Heart left ventricle (tissue), 13 donors: Measurements from ENCODE around the gene TPK1.

Source experiments
- CTCF ChIP-seq, 12 donors: fragments of 200-600 bp; sonication (generic) in 4 of 12; IDR thresholded peaks; one replicate each; pipeline versions ENCODE4 v1.5.0 to v1.8.0; 2018 to 2022; ENCODE audit warnings: antibody characterized with exemption in 12 of 12, mild to moderate bottlenecking in 5 of 12
- POLR2A ChIP-seq, 2 donors: fragments of 450-650 bp; IDR thresholded peaks; one replicate each; pipeline ENCODE4 v1.6.1; 2017; ENCODE audit warnings: antibody characterized with exemption in 2 of 2, mild to moderate bottlenecking in 2 of 2, moderate library complexity in 2 of 2
- donor health status: ischemic (EF 13 %, LVEDD 7.1; RV severe dilation, severe dysfunction).
- donor health status: DM: no; HTN: yes; CAD: no.
- donor health status: DM: no; HTN: no; CAD: no.
- donor health status: ischemic (EF 25% LVEDD 6.9; RV normal size, moderate dysfunction).
- donor health status: ischemic (EF 25% LVEDD 5.7; RV mildly dilated, moderate dysfunction).
- donor health status: ischemic (EF 35%, LVEDD 5.7; RV mildly dilated, moderate dysfunction).
- donor health status: nonischemic (EF 11% LVEDD 7.7; RV severe dilation, severe dysfunction).
- donor health status: DM: yes; HTN: yes; CAD: no.
- donor health status: PGD.
- donor health status: ischemic (EF 29% LVEDD 5.4; RV normal size, mild dysfunction).
- donor health status: nonischemic (EF 23%, LVEDD 6.1; RV moderate dilation, normal function).

- TF ChIP-seq CTCF (IDR thresholded peaks at IDR 0.05) (no peak), POLR2A (IDR thresholded peaks at IDR 0.05) (no peak)
Measured at GRCh38 chr7:144776447-144776846, 59.4 kb downstream of the TPK1 start.
